HG02798 (cell line): ENCODE data around the gene SV2C.
"Not testable (repeated sequence)": the region's sequence is repeated elsewhere in the genome, so short reads cannot be mapped to it uniquely, and the experiment has no call there.

Experiments used
- ATAC-seq: cut with Tn5 transposase; IDR thresholded peaks from one replicate; pipeline ENCODE4 v1.9.1; 2021; ENCODE audit warnings: mild to moderate bottlenecking; ENCODE audit not compliant: unreplicated experiment, poor library complexity

The SV2C gene

GRCh38 chr5:76082772-76083554 lies at the start of gene SV2C:
Gene SV2C (plus strand): TSS chr5:76083383. CDS start chr5:76131751, 48,368 bp downstream.
- no peak for ATAC-seq

- ATAC-seq = not testable (repeated sequence)
Measured at GRCh38 chr5:76037736-76038151, 45.4 kb upstream of the SV2C start.

GRCh38 chr5:76038212-76038611 lies 45.0 kb upstream of the SV2C start:
- ATAC-seq = no peak

- ATAC-seq = no peak
Measured at GRCh38 chr5:76040806-76041205, 42.4 kb upstream of the SV2C start.

GRCh38 chr5:76041863-76042262 lies 41.3 kb upstream of the SV2C start:
- ATAC-seq = no peak

- no peak for ATAC-seq
Measured at GRCh38 chr5:76046741-76047140, 36.4 kb upstream of the SV2C start.

- ATAC-seq = no peak
Measured at GRCh38 chr5:76050134-76050533, 33.0 kb upstream of the SV2C start.

- ATAC-seq = no peak
Measured at GRCh38 chr5:76062502-76063041, 20.6 kb upstream of the SV2C start.

GRCh38 chr5:76065258-76065657 lies 17.9 kb upstream of the SV2C start:
- ATAC-seq = no peak

GRCh38 chr5:76069061-76069735 lies 14.0 kb upstream of the SV2C start:
- ATAC-seq = no peak

GRCh38 chr5:76074487-76075065 lies 8.6 kb upstream of the SV2C start:
- ATAC-seq = no peak

- no peak for ATAC-seq
Measured at GRCh38 chr5:76081811-76082771, 1.1 kb upstream of the SV2C start.

GRCh38 chr5:76083555-76084495 lies 642 bp downstream of the SV2C start:
- no peak for ATAC-seq

GRCh38 chr5:76084496-76085242 lies 1.5 kb downstream of the SV2C start:
- ATAC-seq = no peak

- no peak for ATAC-seq
Measured at GRCh38 chr5:76085243-76085579, 2.0 kb downstream of the SV2C start.

GRCh38 chr5:76086095-76086494 lies 2.9 kb downstream of the SV2C start:
- ATAC-seq = no peak

GRCh38 chr5:76089156-76089555 lies 6.0 kb downstream of the SV2C start:
- ATAC-seq = not testable (repeated sequence)

- ATAC-seq = no peak
Measured at GRCh38 chr5:76091351-76091750, 8.2 kb downstream of the SV2C start.
